ENCODE measurements around the gene SPRN.

DNA sequence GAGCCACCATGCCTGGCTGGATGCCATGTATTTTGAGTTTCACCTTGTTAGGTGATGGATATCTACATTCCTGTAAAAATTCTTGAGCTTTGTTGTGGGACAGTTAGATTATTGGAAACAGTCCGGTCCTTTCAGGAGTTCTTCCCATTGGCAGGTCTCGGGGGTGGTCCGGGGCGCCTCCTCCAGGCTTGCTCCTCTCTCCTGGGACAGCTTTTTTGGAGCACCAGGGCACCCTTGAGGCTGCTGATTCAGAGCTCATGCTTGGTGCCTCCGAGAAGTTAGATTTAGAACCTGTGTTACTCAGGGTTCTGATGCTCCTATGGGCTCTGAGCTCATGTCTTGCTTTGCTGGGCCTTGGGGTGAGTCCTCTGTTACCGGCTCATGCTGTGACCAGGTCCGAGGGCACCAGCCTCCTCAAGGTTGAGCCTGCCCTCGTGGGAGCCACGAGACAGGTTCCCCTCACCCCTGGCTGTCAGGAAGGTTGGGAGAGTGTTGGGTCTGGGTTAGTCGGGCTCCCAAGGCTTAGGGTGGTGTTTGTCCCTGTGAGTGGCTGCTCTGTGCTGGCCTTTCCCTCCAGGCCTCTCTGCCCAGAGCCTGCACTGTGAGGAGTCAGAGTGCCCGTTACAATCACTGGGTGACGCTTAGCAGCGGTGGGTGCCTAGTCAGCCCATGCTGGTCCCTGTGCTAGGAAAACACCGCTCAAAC is 6.0 kb downstream of the SPRN start:
- no peak for TF ChIP-seq RAD21 (IDR thresholded peaks at IDR 0.05; ENCODE audit: low read length)
- TF ChIP-seq SMC3 (IDR thresholded peaks at IDR 0.05; ENCODE audit: low read depth, low read length): no peak
- TF ChIP-seq, protein P1, sequence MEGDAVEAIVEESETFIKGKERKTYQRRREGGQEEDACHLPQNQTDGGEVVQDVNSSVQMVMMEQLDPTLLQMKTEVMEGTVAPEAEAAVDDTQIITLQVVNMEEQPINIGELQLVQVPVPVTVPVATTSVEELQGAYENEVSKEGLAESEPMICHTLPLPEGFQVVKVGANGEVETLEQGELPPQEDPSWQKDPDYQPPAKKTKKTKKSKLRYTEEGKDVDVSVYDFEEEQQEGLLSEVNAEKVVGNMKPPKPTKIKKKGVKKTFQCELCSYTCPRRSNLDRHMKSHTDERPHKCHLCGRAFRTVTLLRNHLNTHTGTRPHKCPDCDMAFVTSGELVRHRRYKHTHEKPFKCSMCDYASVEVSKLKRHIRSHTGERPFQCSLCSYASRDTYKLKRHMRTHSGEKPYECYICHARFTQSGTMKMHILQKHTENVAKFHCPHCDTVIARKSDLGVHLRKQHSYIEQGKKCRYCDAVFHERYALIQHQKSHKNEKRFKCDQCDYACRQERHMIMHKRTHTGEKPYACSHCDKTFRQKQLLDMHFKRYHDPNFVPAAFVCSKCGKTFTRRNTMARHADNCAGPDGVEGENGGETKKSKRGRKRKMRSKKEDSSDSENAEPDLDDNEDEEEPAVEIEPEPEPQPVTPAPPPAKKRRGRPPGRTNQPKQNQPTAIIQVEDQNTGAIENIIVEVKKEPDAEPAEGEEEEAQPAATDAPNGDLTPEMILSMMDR (conservative IDR thresholded peaks at IDR 0.05; ENCODE audit: low read depth, low read length): no peak
- no peak for TF ChIP-seq POLR2A (IDR thresholded peaks at IDR 0.05; ENCODE audit: low read depth, low read length)
- TF ChIP-seq, protein P2, sequence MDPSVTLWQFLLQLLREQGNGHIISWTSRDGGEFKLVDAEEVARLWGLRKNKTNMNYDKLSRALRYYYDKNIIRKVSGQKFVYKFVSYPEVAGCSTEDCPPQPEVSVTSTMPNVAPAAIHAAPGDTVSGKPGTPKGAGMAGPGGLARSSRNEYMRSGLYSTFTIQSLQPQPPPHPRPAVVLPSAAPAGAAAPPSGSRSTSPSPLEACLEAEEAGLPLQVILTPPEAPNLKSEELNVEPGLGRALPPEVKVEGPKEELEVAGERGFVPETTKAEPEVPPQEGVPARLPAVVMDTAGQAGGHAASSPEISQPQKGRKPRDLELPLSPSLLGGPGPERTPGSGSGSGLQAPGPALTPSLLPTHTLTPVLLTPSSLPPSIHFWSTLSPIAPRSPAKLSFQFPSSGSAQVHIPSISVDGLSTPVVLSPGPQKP (IDR thresholded peaks at IDR 0.05; ENCODE audit: borderline replicate concordance, low read depth, low read length): no peak

Data from IMR-90 (cell line).